ENCODE measurements around the gene SLC2A14. TPM values are rescaled to one million over a fixed set of nuclear protein-coding genes. Genes with fewer than 3 reads are reported as not detected.
"Not testable (repeated sequence)": the region's sequence is repeated elsewhere in the genome, so short reads cannot be mapped to it uniquely, and the experiment has no call there.

SLC2A14 gene
- total RNA-seq, 1 donor from 2014 or later, result not detected

- ATAC-seq (ENCODE audit: poor library complexity); DNase-seq; intact Hi-C loops (cut with DNase I): not testable (repeated sequence)
Measured at GRCh38 chr12:7843149-7843548, 29.6 kb downstream of the SLC2A14 start.

GRCh38 chr12:7842444-7842843 is 30.3 kb downstream of the SLC2A14 start:
- intact Hi-C loops (cut with DNase I); DNase-seq; ATAC-seq (ENCODE audit: poor library complexity): not testable (repeated sequence)

DNA sequence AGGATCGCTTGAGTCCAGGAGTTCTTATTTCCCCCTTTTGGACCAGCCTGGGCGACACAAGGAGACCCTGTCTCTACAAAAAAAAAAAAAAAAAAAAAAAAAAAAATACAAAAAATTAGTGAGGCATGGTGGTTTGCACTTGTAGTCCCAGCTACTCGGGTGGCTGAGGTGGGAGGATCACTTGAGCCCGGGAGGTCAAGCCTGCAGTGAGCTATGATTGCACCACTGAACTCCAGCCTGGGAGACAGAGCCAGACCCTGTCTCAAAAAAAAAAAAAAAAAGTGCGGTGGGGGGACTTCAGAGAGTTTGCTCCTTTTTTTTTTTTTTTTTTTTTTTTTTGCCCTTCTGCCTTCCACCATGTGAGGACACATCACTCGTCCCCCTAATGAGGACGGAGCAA is 32.9 kb downstream of the SLC2A14 start:
- ATAC-seq (ENCODE audit: poor library complexity); DNase-seq; intact Hi-C loops (cut with DNase I): not testable (repeated sequence)

GRCh38 chr12:7839226-7839625 is 33.5 kb downstream of the SLC2A14 start:
- not testable (repeated sequence) for ATAC-seq (ENCODE audit: poor library complexity)
- DNase-seq, result peak; percentile 52

DNA sequence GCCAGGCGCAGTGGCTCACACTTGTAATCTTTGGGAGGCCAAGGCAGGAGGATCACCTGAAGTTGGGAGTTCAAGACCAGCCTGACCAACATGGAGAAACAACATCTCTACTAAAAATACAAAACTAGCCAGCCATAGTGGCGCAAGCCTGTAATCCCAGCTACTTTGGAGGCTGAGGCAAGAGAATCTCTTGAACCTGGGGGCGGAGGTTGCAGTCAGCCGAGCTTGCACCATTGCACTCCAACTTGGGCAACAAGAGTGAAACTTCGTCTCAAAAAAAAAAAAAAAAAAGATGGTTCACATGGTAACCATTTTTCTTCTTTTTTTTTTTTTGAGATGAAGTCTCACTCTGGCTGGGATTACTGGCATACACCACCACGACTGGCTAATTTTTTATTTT is 35.3 kb downstream of the SLC2A14 start:
- ATAC-seq (ENCODE audit: poor library complexity), result no peak
- DNase-seq, result peak; percentile 52
- intact Hi-C loops (cut with DNase I), result no loop called here

More at GRCh38 chr12:7839226-7839625, 33.5 kb downstream of the SLC2A14 start:
- intact Hi-C loops (cut with DNase I), result not testable (repeated sequence)

DNA sequence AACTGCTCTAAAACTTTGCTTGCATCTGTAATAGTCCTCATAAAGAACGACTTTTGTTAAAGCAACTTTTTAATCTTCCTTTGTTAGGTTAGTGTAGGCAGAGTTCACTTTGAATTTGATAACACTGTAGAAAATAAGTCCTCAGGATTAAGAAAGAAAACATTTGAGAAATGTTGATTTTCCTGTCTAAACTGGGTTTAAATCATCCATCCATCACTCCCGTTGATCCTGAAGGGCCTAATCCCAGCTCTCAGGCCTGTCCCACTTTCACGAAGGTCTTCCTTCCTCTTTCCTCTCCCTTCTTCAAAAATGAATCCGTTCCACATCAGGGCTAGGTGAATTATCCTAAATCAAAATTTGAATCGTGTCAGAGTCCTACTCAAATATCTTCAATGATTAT is 36.9 kb downstream of the SLC2A14 start:
- intact Hi-C loops (cut with DNase I), result no loop called here
- DNase-seq (no peak), ATAC-seq (ENCODE audit: poor library complexity) (no peak)

DNA sequence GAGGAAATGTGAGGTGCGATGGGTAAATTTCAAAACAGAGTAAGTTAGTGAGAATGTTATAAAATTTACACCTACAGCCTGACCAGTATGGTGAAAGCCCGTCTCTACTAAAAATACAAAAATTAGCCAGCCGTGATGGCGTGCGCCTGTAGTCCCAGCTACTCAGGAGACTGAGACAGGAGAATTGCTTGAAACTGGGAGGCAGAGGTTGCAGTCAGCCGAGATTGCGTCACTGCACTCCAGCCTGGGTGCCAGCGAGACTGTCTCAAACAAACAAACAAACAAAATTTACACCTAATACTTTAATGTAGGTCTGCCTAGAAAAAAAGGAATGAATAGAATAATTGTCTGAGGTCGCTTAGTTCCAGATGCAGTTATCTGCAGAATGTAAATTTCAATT is 37.6 kb downstream of the SLC2A14 start:
- intact Hi-C loops (cut with DNase I), result no loop called here
- ATAC-seq (ENCODE audit: poor library complexity) (no peak), DNase-seq (no peak)

DNA sequence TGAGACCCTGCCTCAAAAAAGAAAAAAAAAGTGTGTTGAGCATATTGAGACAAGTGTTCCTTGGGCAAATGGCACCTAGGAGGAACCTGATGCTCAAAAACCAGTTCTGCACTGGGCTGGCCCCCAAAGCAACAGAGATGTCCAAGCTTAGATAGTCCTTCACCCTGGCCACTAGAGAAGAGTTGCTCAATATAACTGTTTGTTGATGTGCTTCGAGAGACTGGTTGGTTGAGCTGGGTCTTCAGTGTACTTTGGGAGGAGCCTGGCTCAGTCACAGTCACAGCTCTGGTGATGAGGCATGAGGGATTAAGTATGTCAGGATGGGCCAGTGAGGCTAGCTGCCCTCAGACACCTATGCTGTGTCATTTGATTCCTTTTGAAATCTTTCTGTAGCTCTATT is 38.0 kb downstream of the SLC2A14 start:
- intact Hi-C loops (cut with DNase I), result no loop called here
- DNase-seq (no peak), ATAC-seq (ENCODE audit: poor library complexity) (no peak)

DNA sequence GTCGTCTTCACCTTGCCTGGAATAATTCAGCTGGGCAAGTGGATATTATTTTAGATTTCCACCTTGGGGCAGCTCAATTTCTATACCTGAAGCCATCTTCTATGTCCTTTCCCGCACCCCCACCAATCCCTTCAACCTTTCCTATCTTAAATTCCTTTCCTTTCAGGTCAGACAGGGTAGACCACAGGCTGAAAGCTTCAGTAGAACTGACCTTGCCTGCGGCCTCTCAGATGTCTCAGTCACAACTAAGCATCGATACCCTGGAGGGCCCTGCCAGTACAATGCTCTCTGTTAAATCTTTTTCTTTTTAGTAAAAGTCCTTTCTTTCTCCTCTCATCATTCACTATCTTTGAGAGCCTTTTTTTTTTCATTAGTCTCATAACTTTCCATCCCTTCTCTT is 38.9 kb downstream of the SLC2A14 start:
- no peak for ATAC-seq (ENCODE audit: poor library complexity)
- no peak for DNase-seq
- intact Hi-C loops (cut with DNase I), result no loop called here

DNA sequence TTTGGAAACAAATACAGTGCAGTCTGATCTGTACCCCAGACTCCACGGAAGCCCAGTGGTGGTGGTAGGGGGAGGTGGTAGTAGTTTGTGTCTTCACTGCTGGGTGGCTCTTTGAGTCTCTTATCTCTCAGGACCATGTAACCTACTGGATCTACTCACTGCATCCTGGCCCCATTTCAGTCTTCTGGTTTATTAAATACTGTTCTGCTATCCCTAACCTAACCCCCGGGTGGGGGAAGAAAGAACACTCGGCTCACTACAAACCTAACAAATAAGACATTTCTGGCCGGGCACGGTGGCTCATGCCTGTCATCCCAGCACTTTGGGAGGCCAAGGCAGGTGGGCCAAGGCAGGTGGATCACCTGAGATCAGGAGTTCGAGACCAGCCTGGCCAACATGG is 39.5 kb downstream of the SLC2A14 start:
- intact Hi-C loops (cut with DNase I); ATAC-seq (ENCODE audit: poor library complexity); DNase-seq: not testable (repeated sequence)

- intact Hi-C loops (cut with DNase I), result no loop called here
- peak; percentile 41 for ATAC-seq (ENCODE audit: poor library complexity)
- no peak for DNase-seq
Measured at GRCh38 chr12:7832059-7832696, 40.5 kb downstream of the SLC2A14 start.

GRCh38 chr12:7829737-7830136 is 43.0 kb downstream of the SLC2A14 start:
- DNase-seq; intact Hi-C loops (cut with DNase I); ATAC-seq (ENCODE audit: poor library complexity): not testable (repeated sequence)

DNA sequence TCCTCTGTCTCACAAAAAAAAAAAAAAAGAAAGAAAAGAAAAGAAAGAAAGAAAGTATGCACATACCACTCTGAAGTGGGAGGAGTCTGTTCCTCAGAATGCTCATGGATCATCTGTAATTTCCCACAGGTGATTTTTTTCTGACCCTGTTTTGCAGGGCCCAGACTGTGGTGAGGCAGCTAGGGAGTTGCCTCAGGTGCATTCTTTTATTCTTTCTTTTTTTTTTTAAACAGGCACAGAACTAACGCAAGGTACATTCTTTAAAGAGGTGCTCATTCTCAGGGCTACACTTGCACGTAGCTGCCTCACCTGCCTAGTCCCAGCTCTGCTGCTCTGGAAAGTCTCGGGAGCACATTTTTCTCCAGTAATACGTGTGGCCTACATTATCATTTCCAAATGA is 47.0 kb downstream of the SLC2A14 start:
- intact Hi-C loops (cut with DNase I); DNase-seq; ATAC-seq (ENCODE audit: poor library complexity): not testable (repeated sequence)

- ATAC-seq (ENCODE audit: poor library complexity) (peak; percentile 67), DNase-seq (peak; percentile 69)
- intact Hi-C loops (cut with DNase I), result loop anchor here (5.0 kb wide), 1 partner anchor 130 kb away; no protein-coding TSS in a partner anchor
Measured at GRCh38 chr12:7806863-7807487, 65.7 kb downstream of the SLC2A14 start.

GRCh38 chr12:7806319-7806718 is 66.4 kb downstream of the SLC2A14 start:
- ATAC-seq (ENCODE audit: poor library complexity); DNase-seq: not testable (repeated sequence)

DNA sequence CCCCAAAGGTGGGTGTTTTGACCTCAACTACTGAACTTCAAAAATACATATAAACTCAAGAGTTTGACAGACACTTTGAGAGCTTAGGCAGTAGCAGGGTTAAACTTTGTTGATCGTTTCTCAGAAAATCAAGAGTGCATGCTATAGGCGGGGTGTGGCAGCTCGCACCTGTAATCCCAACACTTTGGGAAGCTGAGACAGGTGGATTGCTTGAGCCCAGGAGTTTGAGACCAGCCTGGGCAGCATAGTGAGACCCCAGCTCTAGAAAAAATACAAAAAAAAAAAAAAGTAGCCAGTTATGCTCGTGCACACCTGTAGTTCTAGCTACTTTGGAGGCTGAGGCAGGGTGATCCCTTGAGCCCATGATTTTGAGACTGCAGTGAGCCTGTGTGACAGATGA is 71.3 kb downstream of the SLC2A14 start:
- no peak for ATAC-seq (ENCODE audit: poor library complexity)
- intact Hi-C loops (cut with DNase I), result no loop called here
- no peak for DNase-seq

More at GRCh38 chr12:7806319-7806718, 66.4 kb downstream of the SLC2A14 start:
- intact Hi-C loops (cut with DNase I), result loop anchor here (5.0 kb wide), 1 partner anchor 129 kb away; no protein-coding TSS in a partner anchor

GRCh38 chr12:7798750-7799308 is 73.9 kb downstream of the SLC2A14 start:
- intact Hi-C loops (cut with DNase I); DNase-seq; ATAC-seq (ENCODE audit: poor library complexity): not testable (repeated sequence)

DNA sequence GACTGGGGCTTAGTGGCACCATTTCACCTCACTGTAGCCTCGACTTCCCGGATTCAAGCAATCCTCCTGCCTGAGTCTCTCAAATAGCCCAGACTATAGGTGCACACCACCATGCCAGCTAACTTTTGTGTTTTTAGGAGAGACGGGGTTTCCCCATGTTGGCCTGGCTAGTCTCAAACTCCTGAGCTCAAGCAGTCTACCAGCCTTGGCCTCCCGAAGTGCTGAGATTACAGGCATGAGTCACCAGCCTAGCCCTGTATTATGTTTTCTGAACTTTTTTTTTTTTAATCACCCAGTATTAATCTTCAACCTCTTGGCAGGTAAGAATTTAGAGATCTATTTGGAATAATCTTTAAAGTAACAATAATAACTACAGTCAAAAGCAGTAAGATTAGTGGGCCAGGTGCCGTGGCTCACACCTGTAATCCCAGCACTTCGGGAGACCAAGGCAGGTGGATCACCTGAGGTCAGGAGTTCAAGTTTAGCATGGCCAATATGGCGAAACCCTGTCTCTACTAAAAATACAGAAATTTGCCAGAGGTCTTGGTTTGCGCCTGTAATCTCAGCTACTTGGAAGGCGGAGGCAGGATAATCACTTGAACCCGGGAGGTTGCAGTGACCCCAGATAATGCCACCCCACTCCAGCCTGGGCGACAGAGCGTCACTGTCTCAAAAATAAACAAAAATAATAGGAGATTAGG is 74.9 kb downstream of the SLC2A14 start:
- intact Hi-C loops (cut with DNase I), result no loop called here
- ATAC-seq (ENCODE audit: poor library complexity), result no peak

DNA sequence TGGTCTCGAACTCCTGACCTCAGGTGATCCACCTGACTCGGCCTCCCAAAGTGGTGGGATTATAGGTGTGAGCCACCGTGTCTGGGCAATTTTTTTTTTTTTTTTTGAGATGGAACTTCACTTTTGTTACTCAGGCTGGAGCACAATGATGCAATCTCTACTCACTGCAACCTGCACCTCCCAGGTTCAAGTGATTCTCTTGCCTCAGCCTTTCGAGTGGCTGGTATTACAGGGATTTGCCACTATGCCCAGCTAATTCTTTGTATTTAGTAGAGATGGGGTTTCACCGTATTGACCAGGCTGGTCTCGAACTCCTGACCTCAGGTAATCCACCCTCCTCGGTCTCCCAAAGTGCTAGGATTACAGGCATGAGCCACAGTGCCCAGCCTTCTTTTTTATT is 75.4 kb downstream of the SLC2A14 start:
- intact Hi-C loops (cut with DNase I); DNase-seq; ATAC-seq (ENCODE audit: poor library complexity): not testable (repeated sequence)

More for the DNA sequence above, 74.9 kb downstream of the SLC2A14 start:
- no peak for DNase-seq

Data from Right ventricle myocardium superior (tissue), 1 donor.